ENCODE results near the gene CRISP2. TPM values are rescaled to one million over a fixed set of nuclear protein-coding genes. Genes with fewer than 3 reads are reported as not detected.

Gene CRISP2
- total and polyA plus RNA-seq, 2 experiments from 2014 or later: not detected

DNA sequence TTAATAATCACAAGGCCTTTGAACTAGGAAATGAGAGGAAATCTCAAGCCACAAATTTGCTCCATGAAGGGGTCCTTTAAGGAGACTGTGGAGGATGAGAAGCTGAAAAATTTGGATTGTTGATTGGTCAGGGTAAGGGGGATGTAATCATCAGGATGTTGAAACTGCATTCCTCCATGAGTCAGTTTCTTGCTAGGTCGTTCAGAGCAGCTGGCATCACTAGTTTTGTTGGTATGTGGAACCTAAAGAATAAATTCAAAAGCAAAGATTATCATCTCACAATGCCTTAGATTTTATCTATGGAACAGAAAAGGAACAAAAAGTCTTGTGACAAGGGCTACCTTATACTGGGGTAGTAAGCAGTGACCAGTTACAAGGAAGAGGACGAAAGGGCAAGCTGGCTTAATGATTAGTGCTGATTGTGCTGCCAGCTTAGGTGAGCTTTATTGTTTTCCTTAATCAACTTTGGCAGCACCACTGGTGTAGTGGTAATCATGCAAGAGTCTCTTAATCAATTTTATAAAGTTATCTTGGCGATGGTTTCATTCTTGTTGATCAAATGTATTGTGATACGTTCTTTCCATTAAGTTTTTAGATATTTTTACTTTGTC lies 36.6 kb downstream of the CRISP2 start:
- TF ChIP-seq EZH2phosphoT487 (IDR thresholded peaks at IDR 0.05; ENCODE audit: insufficient read depth, low read depth) (no peak), EZH2 (IDR thresholded peaks at IDR 0.05; ENCODE audit: insufficient read depth, poor library complexity, severe bottlenecking) (no peak)
- no peak overlapping the region for H3K9ac ChIP-seq
- no peaks in the 10 kb centered on the region for H3K27me3 ChIP-seq (replicated peaks; ENCODE audit: insufficient read depth)
- H3K4me3 ChIP-seq: no peak overlapping the region
- H2AFZ ChIP-seq: no peak overlapping the region
- H4K20me1 ChIP-seq (ENCODE audit: insufficient read depth): no peaks in the 10 kb centered on the region
- no peaks in the 10 kb centered on the region for H3K9me2 ChIP-seq (ENCODE audit: insufficient read depth)
- H3K4me1 ChIP-seq (ENCODE audit: insufficient read depth): no peaks in the 10 kb centered on the region
- no peaks in the 10 kb centered on the region for H3F3A ChIP-seq (ENCODE audit: insufficient read depth)
- no peaks in the 10 kb centered on the region for H3K36me3 ChIP-seq (ENCODE audit: low read depth)
- no peak overlapping the region for H3K27ac ChIP-seq
- no peak overlapping the region for H3K4me2 ChIP-seq (ENCODE audit: unreplicated experiment)
- no peaks in the 10 kb centered on the region for H3K79me2 ChIP-seq (ENCODE audit: insufficient read depth)
- in situ Hi-C loops (cut with MboI): no loop called here
- H3K9me3 ChIP-seq (ENCODE audit: low read depth): no peaks in the 10 kb centered on the region
- WGBS, 2 experiments (ENCODE audit: low coverage in 1 of 2, low lambda C conversion rate in 2 of 2, missing lambda C conversion rate in 2 of 2): 3 to 7% methylated on average over 4 of the region's 4 CpGs
- DNase-seq: peak; percentile 44

DNA sequence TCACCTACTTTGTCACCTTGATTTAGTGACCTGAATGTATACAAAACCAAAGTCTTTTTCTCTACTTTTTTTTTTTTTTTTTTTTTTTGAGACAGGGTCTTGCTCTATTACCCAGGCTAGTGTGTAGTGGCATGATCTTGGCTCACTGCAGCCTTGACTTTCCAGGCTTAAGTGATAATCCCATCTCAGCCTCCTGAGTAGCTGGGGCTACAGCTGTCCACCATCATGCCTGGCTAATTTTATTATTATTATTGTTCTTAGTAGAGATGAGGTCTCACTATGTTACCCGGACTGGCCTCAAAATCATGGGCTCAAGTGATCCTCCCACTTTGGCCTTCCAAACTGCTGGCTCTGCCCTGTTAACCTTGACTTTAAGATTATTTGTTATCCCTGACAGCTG lies 37.5 kb downstream of the CRISP2 start:
- TF ChIP-seq EZH2 (IDR thresholded peaks at IDR 0.05; ENCODE audit: insufficient read depth, poor library complexity, severe bottlenecking) (no peak), EZH2phosphoT487 (IDR thresholded peaks at IDR 0.05; ENCODE audit: insufficient read depth, low read depth) (no peak)
- Histone ChIP-seq H3K27ac (no peak overlapping the region), H3K9me2 (ENCODE audit: insufficient read depth) (no peaks in the 10 kb centered on the region), H3K9me3 (ENCODE audit: low read depth) (no peaks in the 10 kb centered on the region), H3K27me3 (replicated peaks; ENCODE audit: insufficient read depth) (no peaks in the 10 kb centered on the region), H3K4me3 (no peak overlapping the region), H3K4me2 (ENCODE audit: unreplicated experiment) (no peak overlapping the region), H4K20me1 (ENCODE audit: insufficient read depth) (no peaks in the 10 kb centered on the region), H3F3A (ENCODE audit: insufficient read depth) (no peaks in the 10 kb centered on the region), H3K79me2 (ENCODE audit: insufficient read depth) (no peaks in the 10 kb centered on the region), H3K36me3 (ENCODE audit: low read depth) (no peaks in the 10 kb centered on the region), H2AFZ (no peak overlapping the region), H3K4me1 (ENCODE audit: insufficient read depth) (no peaks in the 10 kb centered on the region), H3K9ac (no peak overlapping the region)
- in situ Hi-C loops (cut with MboI): no loop called here
- DNase-seq: no peak
- 10 to 13% methylated on average over 1 of the region's 1 CpG for WGBS, 2 experiments (ENCODE audit: low coverage in 1 of 2, low lambda C conversion rate in 2 of 2, missing lambda C conversion rate in 2 of 2)

- H3K36me3 ChIP-seq (ENCODE audit: low read depth): no peaks in the 10 kb centered on the region
- in situ Hi-C loops (cut with MboI): no loop called here
- no peak overlapping the region for H2AFZ ChIP-seq
- no peak for TF ChIP-seq EZH2 (IDR thresholded peaks at IDR 0.05; ENCODE audit: insufficient read depth, poor library complexity, severe bottlenecking)
- TF ChIP-seq EZH2phosphoT487 (IDR thresholded peaks at IDR 0.05; ENCODE audit: insufficient read depth, low read depth): no peak
- H3K9me3 ChIP-seq (ENCODE audit: low read depth): no peaks in the 10 kb centered on the region
- no peak overlapping the region for H3K4me3 ChIP-seq
- no peaks in the 10 kb centered on the region for H3K79me2 ChIP-seq (ENCODE audit: insufficient read depth)
- no peak for DNase-seq
- no peak overlapping the region for H3K27ac ChIP-seq
- H3K4me2 ChIP-seq (ENCODE audit: unreplicated experiment): no peak overlapping the region
- H4K20me1 ChIP-seq (ENCODE audit: insufficient read depth): no peaks in the 10 kb centered on the region
- H3F3A ChIP-seq (ENCODE audit: insufficient read depth): no peaks in the 10 kb centered on the region
- no peaks in the 10 kb centered on the region for H3K27me3 ChIP-seq (replicated peaks; ENCODE audit: insufficient read depth)
- no peaks in the 10 kb centered on the region for H3K4me1 ChIP-seq (ENCODE audit: insufficient read depth)
- H3K9ac ChIP-seq: no peak overlapping the region
- no peaks in the 10 kb centered on the region for H3K9me2 ChIP-seq (ENCODE audit: insufficient read depth)
These were observed 45.2 kb downstream of the CRISP2 start for GRCh38 chr6:49668083-49668511.

- WGBS, 2 experiments (ENCODE audit: low coverage in 1 of 2, low lambda C conversion rate in 2 of 2, missing lambda C conversion rate in 2 of 2): 16 to 18% methylated on average over 5 of the region's 5 CpGs
- no peaks in the 10 kb centered on the region for H3K36me3 ChIP-seq (ENCODE audit: low read depth)
- no peaks in the 10 kb centered on the region for H4K20me1 ChIP-seq (ENCODE audit: insufficient read depth)
- H3K9ac ChIP-seq: no peak overlapping the region
- no peak overlapping the region for H3K4me3 ChIP-seq
- no peaks in the 10 kb centered on the region for H3K27me3 ChIP-seq (replicated peaks; ENCODE audit: insufficient read depth)
- H2AFZ ChIP-seq: no peak overlapping the region
- H3K79me2 ChIP-seq (ENCODE audit: insufficient read depth): no peaks in the 10 kb centered on the region
- H3K9me2 ChIP-seq (ENCODE audit: insufficient read depth): no peaks in the 10 kb centered on the region
- H3K9me3 ChIP-seq (ENCODE audit: low read depth): no peaks in the 10 kb centered on the region
- H3K4me2 ChIP-seq (ENCODE audit: unreplicated experiment): no peak overlapping the region
- in situ Hi-C loops (cut with MboI): no loop called here
- no peak overlapping the region for H3K27ac ChIP-seq
- no peaks in the 10 kb centered on the region for H3F3A ChIP-seq (ENCODE audit: insufficient read depth)
- no peak for DNase-seq
- TF ChIP-seq EZH2 (IDR thresholded peaks at IDR 0.05; ENCODE audit: insufficient read depth, poor library complexity, severe bottlenecking): no peak
- TF ChIP-seq EZH2phosphoT487 (IDR thresholded peaks at IDR 0.05; ENCODE audit: insufficient read depth, low read depth): no peak
- H3K4me1 ChIP-seq (ENCODE audit: insufficient read depth): no peaks in the 10 kb centered on the region
These were observed 46.2 kb downstream of the CRISP2 start for GRCh38 chr6:49666930-49667757.
